NCI-H748 treated with DMSO at 0.1 percent for 48 hours (cell line): ENCODE results near the gene DCTN1.

Experiments
- DNase-seq: peaks from one replicate; lab custom pipeline; 2025; lab: John Stamatoyannopoulos, UW

Gene DCTN1

GRCh38 chr2:74321737-74322136 lies 58.4 kb downstream of the DCTN1 start:
- no peak for DNase-seq

- no peak for DNase-seq
Observed at GRCh38 chr2:74317701-74318100, 62.4 kb downstream of the DCTN1 start.

- no peak for DNase-seq
Observed at GRCh38 chr2:74316627-74317295, 63.4 kb downstream of the DCTN1 start.

- DNase-seq, result no peak
Observed at GRCh38 chr2:74314107-74314506, 66.0 kb downstream of the DCTN1 start.

GRCh38 chr2:74313497-74313896 lies 66.6 kb downstream of the DCTN1 start:
- no peak for DNase-seq

GRCh38 chr2:74312913-74313312 lies 67.2 kb downstream of the DCTN1 start:
- DNase-seq, result no peak
